T-helper 2 cell treated with Interferon-gamma antibody and Interleukin-4, amounts not matched to agents 100 ng/mL and 5 ng/mL, for 36 hours (primary cell): ENCODE measurements around the gene C1orf198. TPM values are rescaled to one million over a fixed set of nuclear protein-coding genes. Genes with fewer than 3 reads are reported as not detected.

ENCODE experiments used
- intact Hi-C: fragments of 100-400 bp; cut with micrococcal nuclease; formaldehyde crosslinking; loops from one replicate; pipeline ENCODE4 v1.15.1; 2023
- total RNA-seq: library from RNA; stranded (reverse); gene quantifications from 2 replicates; pipeline ENCODE4 v1.2.3, GENCODE V29; 2022

C1orf198 gene
- total RNA-seq, 1 donor from 2014 or later = 2.4 TPM

DNA sequence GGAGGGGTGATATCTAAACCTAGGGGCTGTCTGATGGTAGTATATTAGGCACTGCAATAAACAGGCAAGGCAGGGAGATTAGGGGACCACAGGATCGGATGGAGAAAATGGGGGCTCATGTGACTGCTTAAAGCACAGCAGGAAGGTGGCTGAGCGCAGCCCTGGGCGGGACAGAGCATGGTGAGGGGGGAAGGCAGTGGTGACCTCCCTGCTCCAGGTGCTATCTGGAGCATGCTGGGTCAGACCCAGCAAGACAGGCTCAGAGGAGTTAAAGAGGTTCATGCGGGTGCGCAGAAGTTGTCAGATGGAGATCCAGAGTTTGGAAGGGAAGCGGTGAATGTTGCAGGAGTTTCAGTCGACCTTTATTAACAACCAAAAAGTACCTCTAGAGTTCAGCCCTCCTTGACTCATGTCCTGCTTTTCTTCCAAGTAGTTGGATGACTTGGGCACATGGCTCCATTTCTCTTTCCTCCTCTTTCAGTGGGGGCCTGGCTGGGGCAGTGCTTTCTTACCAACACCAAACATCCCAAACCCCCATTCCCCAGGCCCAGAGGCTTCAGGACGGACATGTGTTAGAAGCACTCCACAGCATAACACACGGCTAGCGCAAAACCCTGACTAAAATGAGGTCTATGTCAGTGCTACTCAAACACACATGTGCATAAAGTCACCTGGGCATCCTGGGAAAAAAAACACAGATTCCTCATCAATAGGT is 79.6 kb downstream of the C1orf198 start:
- intact Hi-C loops = no loop called here

- intact Hi-C loops = no loop called here
Observed at GRCh38 chr1:230787471-230787870, 80.8 kb downstream of the C1orf198 start.

Other genes with a start within 250 kb of the C1orf198 start
- gene COG2, start 226.0 kb downstream of the C1orf198 start, total RNA-seq = 32.4 and 36.8 TPM in 2 replicates
- 0.07 TPM in 1 of 2 replicates, not detected in the other for gene AGT, start 154.4 kb downstream of the C1orf198 start, total RNA-seq
- gene CAPN9, start 121.1 kb downstream of the C1orf198 start, total RNA-seq = not detected in 2 replicates
- 29.1 and 30.1 TPM in 2 replicates for gene TTC13, start 110.3 kb upstream of the C1orf198 start, total RNA-seq
- 11.3 and 11.5 TPM in 2 replicates for gene ARV1, start 110.6 kb upstream of the C1orf198 start, total RNA-seq
- gene FAM89A, start 171.7 kb upstream of the C1orf198 start, total RNA-seq = 5.4 and 5.8 TPM in 2 replicates